Measurements from ENCODE around the gene MLYCD. TPM values are rescaled to one million over a fixed set of nuclear protein-coding genes. Genes with fewer than 3 reads are reported as not detected.

MLYCD gene
- polyA plus RNA-seq, 1 donor (not counting 4 experiments of a cell fraction or from before 2014, with no cell fraction given), result 1.2 TPM

- no peaks in the 10 kb centered on the region for H3K9me3 ChIP-seq (ENCODE audit: control insufficient read depth, low read depth, low read length)
- no peak overlapping the region for H3K27ac ChIP-seq (ENCODE audit: control insufficient read depth, insufficient read depth, low read length)
- TF ChIP-seq EZH2 (IDR thresholded peaks at IDR 0.05; ENCODE audit: low read length) (no peak), CTCF (optimal IDR thresholded peaks at IDR 0.05 in 1 of 3, IDR thresholded peaks at IDR 0.05 in 1 of 3, conservative IDR thresholded peaks at IDR 0.05 in 1 of 3; ENCODE audit: extremely low read depth in 1 of 3, insufficient read depth in 2 of 3, low read length in 3 of 3) (no peak)
- H2AFZ ChIP-seq (ENCODE audit: control insufficient read depth, low read length), result no peak overlapping the region
- DNase-seq (ENCODE audit: low read depth, low spot score) (no peak), FAIRE-seq (no peak)
- no peaks in the 10 kb centered on the region for H4K20me1 ChIP-seq (ENCODE audit: control insufficient read depth, extremely low read depth, insufficient read depth, low read length)
- H3K4me3 ChIP-seq (ENCODE audit: control insufficient read depth in 2 of 3, extremely low read depth in 1 of 3, insufficient read depth in 2 of 3, low read depth in 1 of 3, low read length in 3 of 3), result no peak overlapping the region
- H3K79me2 ChIP-seq (ENCODE audit: control insufficient read depth, insufficient read depth, low read length), result no peaks in the 10 kb centered on the region
- H3K4me2 ChIP-seq (ENCODE audit: control insufficient read depth, extremely low read depth, insufficient read depth, low read depth, low read length), result no peak overlapping the region
- peaks cover 0 to 29% of the 10 kb centered on the region in 2 experiments for H3K36me3 ChIP-seq (ENCODE audit: control insufficient read depth in 2 of 2, extremely low read depth in 1 of 2, insufficient read depth in 2 of 2, low read length in 2 of 2)
- dilution Hi-C loops (cut with MboI; ENCODE audit: extremely low pct_ligation_motif_present, low sequenced_read_pairs), result no loop called here
- no peak overlapping the region for H3K9ac ChIP-seq (ENCODE audit: control insufficient read depth, extremely low read depth, insufficient read depth, low read length)
- no peaks in the 10 kb centered on the region for H3K27me3 ChIP-seq (ENCODE audit: control insufficient read depth, extremely low read depth, insufficient read depth, low read length)
- no peaks in the 10 kb centered on the region for H3K9me1 ChIP-seq (ENCODE audit: control insufficient read depth, extremely low read depth, insufficient read depth, low read length)
- H3K4me1 ChIP-seq (ENCODE audit: control insufficient read depth, extremely low read depth, insufficient read depth, low read length), result no peaks in the 10 kb centered on the region
Observed at GRCh38 chr16:83960521-83961249, 61.8 kb downstream of the MLYCD start.

DNA sequence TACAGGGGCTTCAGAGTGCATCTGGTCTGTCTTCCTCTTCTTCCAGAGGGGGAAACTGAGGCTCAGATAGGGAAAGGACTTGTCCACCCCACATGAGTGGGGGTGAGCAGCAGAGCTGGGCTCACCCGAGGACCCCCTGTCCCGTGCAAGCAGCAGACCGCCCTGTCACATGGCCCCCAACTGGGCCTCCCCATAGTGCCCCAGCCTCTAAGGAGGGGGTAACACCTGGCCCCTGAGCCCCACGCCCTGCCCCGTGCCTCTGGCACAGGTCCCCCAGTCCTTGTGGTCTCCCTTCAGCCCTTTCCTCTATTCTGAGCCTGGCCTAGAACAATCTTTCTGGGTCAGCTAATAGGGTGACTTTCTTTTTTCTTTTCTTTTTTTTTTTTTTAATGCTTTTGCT, 62.7 kb downstream of the MLYCD start:
- no peak for DNase-seq (ENCODE audit: low read depth, low spot score)
- no peaks in the 10 kb centered on the region for H3K9me1 ChIP-seq (ENCODE audit: control insufficient read depth, extremely low read depth, insufficient read depth, low read length)
- H3K79me2 ChIP-seq (ENCODE audit: control insufficient read depth, insufficient read depth, low read length), result no peaks in the 10 kb centered on the region
- H3K4me1 ChIP-seq (ENCODE audit: control insufficient read depth, extremely low read depth, insufficient read depth, low read length), result no peaks in the 10 kb centered on the region
- no peak overlapping the region for H3K27ac ChIP-seq (ENCODE audit: control insufficient read depth, insufficient read depth, low read length)
- no peak for FAIRE-seq
- H3K4me2 ChIP-seq (ENCODE audit: control insufficient read depth, extremely low read depth, insufficient read depth, low read depth, low read length), result no peak overlapping the region
- H4K20me1 ChIP-seq (ENCODE audit: control insufficient read depth, extremely low read depth, insufficient read depth, low read length), result no peaks in the 10 kb centered on the region
- no peaks in the 10 kb centered on the region for H3K27me3 ChIP-seq (ENCODE audit: control insufficient read depth, extremely low read depth, insufficient read depth, low read length)
- H2AFZ ChIP-seq (ENCODE audit: control insufficient read depth, low read length), result no peak overlapping the region
- dilution Hi-C loops (cut with MboI; ENCODE audit: extremely low pct_ligation_motif_present, low sequenced_read_pairs), result no loop called here
- no peaks in the 10 kb centered on the region for H3K9me3 ChIP-seq (ENCODE audit: control insufficient read depth, low read depth, low read length)
- H3K9ac ChIP-seq (ENCODE audit: control insufficient read depth, extremely low read depth, insufficient read depth, low read length), result no peak overlapping the region
- no peak for TF ChIP-seq CTCF (optimal IDR thresholded peaks at IDR 0.05 in 1 of 3, IDR thresholded peaks at IDR 0.05 in 1 of 3, conservative IDR thresholded peaks at IDR 0.05 in 1 of 3; ENCODE audit: extremely low read depth in 1 of 3, insufficient read depth in 2 of 3, low read length in 3 of 3)
- no peak for TF ChIP-seq EZH2 (IDR thresholded peaks at IDR 0.05; ENCODE audit: low read length)
- H3K4me3 ChIP-seq (ENCODE audit: control insufficient read depth in 2 of 3, extremely low read depth in 1 of 3, insufficient read depth in 2 of 3, low read depth in 1 of 3, low read length in 3 of 3), result no peak overlapping the region
- H3K36me3 ChIP-seq (ENCODE audit: control insufficient read depth in 2 of 2, extremely low read depth in 1 of 2, insufficient read depth in 2 of 2, low read length in 2 of 2), result peaks cover 0 to 29% of the 10 kb centered on the region in 2 experiments
